ENCODE results near the gene CCNY.
A peak's percentile ranks its signal among the peaks of the same experiment; 100 is the strongest.
"Not testable (repeated sequence)": the region's sequence is repeated elsewhere in the genome, so short reads cannot be mapped to it uniquely, and the experiment has no call there.

The CCNY gene

GRCh38 chr10:35493196-35494118 is 157.1 kb downstream of the CCNY start:
- DNase-seq, result no peak

GRCh38 chr10:35495521-35496119 is 159.3 kb downstream of the CCNY start:
- peak; percentile 4 for DNase-seq

- no peak for DNase-seq
Observed at GRCh38 chr10:35497909-35498308, 161.6 kb downstream of the CCNY start.

GRCh38 chr10:35498693-35499092 is 162.4 kb downstream of the CCNY start:
- no peak for DNase-seq

- DNase-seq, result no peak
Observed at GRCh38 chr10:35501923-35502322, 165.6 kb downstream of the CCNY start.

- DNase-seq, result no peak
Observed at GRCh38 chr10:35502692-35503091, 166.4 kb downstream of the CCNY start.

- DNase-seq, result no peak
Observed at GRCh38 chr10:35503578-35503977, 167.3 kb downstream of the CCNY start.

- DNase-seq, result no peak
Observed at GRCh38 chr10:35504132-35504531, 167.8 kb downstream of the CCNY start.

- no peak for DNase-seq
Observed at GRCh38 chr10:35505241-35505873, 169.0 kb downstream of the CCNY start.

- DNase-seq, result no peak
Observed at GRCh38 chr10:35506741-35507140, 170.4 kb downstream of the CCNY start.

GRCh38 chr10:35507519-35508109 is 171.3 kb downstream of the CCNY start:
- no peak for DNase-seq

GRCh38 chr10:35508647-35509046 is 172.3 kb downstream of the CCNY start:
- no peak for DNase-seq

GRCh38 chr10:35510891-35511290 is 174.6 kb downstream of the CCNY start:
- DNase-seq, result no peak

GRCh38 chr10:35511647-35512046 is 175.3 kb downstream of the CCNY start:
- DNase-seq, result no peak

- DNase-seq, result no peak
Observed at GRCh38 chr10:35516102-35516670, 179.9 kb downstream of the CCNY start.

- no peak for DNase-seq
Observed at GRCh38 chr10:35517431-35518181, 181.3 kb downstream of the CCNY start.

GRCh38 chr10:35518187-35518586 is 181.9 kb downstream of the CCNY start:
- DNase-seq, result not testable (repeated sequence)

GRCh38 chr10:35520996-35521395 is 184.7 kb downstream of the CCNY start:
- DNase-seq, result no peak

GRCh38 chr10:35523670-35524225 is 187.4 kb downstream of the CCNY start:
- no peak for DNase-seq

- no peak for DNase-seq
Observed at GRCh38 chr10:35526746-35527145, 190.4 kb downstream of the CCNY start.

- DNase-seq, result no peak
Observed at GRCh38 chr10:35532141-35532540, 195.8 kb downstream of the CCNY start.

- DNase-seq, result no peak
Observed at GRCh38 chr10:35533565-35533964, 197.3 kb downstream of the CCNY start.

Measured in activated CD4-positive, alpha-beta T cell treated with anti-CD3 and anti-CD28 coated beads, Interleukin-10, Interleukin-2, amounts not matched to agents 100 ng/mL and 50 ng/mL, durations not matched to agents 16 hours and 8 hours (primary cell).